HG03039 (cell line): Measurements from ENCODE around the gene AFF3.

ENCODE experiments used
- ATAC-seq: cut with Tn5 transposase; IDR thresholded peaks from one replicate; pipeline ENCODE4 v1.9.1; 2021; ENCODE audit warnings: mild to moderate bottlenecking, moderate library complexity; ENCODE audit not compliant: unreplicated experiment

The AFF3 gene

GRCh38 chr2:99573634-99574251 lies 568.6 kb downstream of the AFF3 start:
- no peak for ATAC-seq

- no peak for ATAC-seq
Measured at GRCh38 chr2:99572373-99573164, 569.8 kb downstream of the AFF3 start.

DNA sequence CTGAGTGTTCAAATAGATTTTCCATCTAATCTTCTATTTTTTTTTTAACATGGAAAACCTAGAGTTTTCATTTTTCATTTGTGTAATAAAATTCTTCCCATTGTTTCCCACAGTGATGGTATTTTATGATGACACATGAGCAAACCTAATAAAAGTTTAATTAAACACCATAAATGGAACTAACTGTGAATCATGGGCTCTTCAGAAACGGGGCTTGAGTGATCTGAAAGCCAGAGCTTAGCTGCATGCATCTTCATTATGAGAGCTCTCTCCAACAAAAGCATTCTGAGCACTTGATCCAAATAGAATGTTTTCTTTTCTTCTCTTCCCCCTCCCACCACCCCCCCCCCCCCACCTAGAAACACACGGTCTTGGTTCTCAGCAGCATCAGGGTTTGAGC lies 570.4 kb downstream of the AFF3 start:
- ATAC-seq, result no peak

- no peak for ATAC-seq
Measured at GRCh38 chr2:99571533-99571932, 570.9 kb downstream of the AFF3 start.

GRCh38 chr2:99571021-99571420 lies 571.4 kb downstream of the AFF3 start:
- no peak for ATAC-seq

GRCh38 chr2:99569386-99569785 lies 573.0 kb downstream of the AFF3 start:
- ATAC-seq, result no peak

- no peak for ATAC-seq
Measured at GRCh38 chr2:99565227-99565626, 577.2 kb downstream of the AFF3 start.

DNA sequence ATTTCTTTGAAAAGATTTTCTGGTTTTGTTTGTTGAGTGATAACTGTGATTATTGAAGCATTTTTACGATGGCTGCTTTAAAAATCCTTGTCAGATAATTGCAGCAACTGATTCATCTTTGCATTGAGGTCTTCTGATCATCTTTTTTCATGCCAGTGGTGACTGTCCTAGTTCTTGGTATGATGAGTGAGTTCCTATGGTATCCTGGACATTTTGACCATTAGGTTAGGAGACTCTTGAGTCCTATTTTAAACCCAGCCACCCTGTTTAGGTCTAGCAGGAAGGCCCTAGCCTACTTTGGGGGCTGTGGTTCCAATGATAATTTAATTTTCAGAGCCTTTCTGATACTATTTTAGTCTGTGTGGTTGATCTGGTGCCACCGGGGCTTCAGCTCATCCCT lies 579.9 kb downstream of the AFF3 start:
- no peak for ATAC-seq

DNA sequence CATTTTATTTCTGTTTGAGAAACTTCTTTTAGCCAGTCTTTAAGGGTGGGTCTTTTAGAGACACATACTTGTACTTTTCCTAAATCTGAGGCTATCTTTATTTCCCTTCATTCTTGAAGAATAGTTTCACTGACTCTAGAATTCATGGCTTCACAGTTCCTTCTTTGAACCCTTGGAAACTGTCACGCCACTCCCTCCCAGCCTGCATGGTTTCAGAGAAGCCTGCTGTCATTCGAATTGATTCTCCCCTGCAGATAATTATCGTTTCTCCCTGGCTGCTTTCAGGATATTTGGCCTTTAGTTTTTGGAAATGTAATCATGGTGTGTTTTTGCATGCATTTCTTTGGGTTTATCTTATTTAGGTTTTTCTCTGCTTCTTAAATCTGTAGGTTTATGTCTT lies 580.6 kb downstream of the AFF3 start:
- ATAC-seq, result no peak

DNA sequence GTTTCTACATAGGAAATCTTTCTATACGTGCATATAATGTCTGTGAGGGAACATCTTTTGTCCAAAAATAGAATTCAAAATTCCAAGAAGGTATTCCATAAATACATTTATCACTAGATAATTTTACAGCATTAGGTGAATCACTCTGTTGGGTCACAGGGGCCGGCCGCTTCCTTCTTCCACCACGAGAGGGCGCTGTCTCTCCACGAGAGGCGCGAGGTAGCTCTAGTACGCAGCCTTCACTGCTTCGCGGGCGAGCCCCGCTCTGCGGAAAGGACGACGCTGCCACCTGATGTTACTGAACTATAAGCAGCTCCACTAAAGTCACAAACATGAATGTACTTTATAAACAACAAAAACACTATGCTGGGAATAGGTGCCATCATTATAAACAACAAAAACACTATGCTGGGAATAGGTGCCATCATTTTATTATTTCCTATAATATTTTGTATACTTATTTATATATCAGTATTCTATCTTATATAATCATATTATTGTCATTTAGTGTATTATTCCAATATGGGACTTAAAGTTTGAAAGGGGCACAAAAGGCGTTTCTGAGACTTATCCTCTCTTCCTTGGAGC lies 583.2 kb downstream of the AFF3 start:
- ATAC-seq, result peak; percentile 83

DNA sequence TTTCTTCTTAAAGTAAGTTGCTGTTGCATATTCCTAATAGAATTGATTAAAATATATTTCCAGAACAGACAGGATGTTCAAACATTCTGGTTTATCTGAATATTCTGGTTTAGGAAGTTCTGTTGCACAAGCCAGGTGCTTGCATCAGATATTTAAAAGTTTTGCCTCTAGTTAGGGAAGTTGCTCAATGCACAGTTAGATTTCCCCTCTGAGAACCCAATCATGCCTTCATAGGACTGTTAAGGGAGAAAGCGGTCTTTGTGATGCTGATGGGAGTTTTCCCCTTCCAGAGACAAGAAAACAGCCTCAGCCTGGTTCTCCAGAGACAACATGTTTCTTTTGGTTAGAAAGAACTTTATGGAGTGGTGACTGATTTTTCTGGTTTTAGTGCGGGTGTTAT lies 587.0 kb downstream of the AFF3 start:
- ATAC-seq, result no peak

GRCh38 chr2:99554871-99555270 lies 587.5 kb downstream of the AFF3 start:
- ATAC-seq, result no peak

- no peak for ATAC-seq
Measured at GRCh38 chr2:99554238-99554637, 588.2 kb downstream of the AFF3 start.

DNA sequence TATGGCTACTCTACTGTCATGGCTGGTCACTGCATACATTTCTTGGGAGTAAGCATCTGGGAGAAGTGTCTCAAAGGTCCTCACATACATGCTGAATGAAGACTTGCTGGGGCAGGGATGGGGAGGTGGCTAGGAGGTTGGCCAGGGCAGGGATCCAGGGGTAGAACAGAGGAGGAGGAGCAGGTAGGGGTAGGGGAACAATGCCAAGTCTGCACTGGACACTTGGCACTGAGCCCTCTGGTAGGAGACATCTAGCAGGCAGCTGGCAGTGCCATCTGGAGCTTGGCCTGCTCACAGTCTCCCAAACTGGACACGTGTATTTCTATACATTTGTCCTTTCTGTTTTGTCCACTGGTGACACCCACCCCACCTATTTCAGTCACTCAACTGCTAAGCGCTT lies 589.9 kb downstream of the AFF3 start:
- no peak for ATAC-seq

DNA sequence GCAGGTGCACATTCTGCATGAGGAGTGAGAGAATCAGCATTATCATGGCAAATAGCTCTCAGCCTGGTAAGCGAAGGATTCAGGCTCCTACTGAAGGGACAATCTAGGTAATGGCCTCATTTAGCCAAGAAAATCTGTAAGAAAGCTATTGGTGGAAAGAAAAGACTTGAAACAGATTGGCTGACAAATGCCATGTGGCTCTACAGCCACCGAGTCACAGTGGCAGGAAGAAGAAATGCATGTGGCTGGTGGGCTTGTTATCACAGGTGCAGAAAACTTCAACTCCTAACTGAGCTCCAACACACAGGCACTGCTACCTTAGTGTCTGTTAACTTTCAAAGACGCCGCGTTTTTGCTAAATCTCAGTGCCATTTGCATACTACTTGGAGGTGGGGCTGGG lies 592.0 kb downstream of the AFF3 start:
- ATAC-seq, result no peak

GRCh38 chr2:99545604-99546003 lies 596.8 kb downstream of the AFF3 start:
- ATAC-seq, result no peak

GRCh38 chr2:99545066-99545465 lies 597.3 kb downstream of the AFF3 start:
- no peak for ATAC-seq

DNA sequence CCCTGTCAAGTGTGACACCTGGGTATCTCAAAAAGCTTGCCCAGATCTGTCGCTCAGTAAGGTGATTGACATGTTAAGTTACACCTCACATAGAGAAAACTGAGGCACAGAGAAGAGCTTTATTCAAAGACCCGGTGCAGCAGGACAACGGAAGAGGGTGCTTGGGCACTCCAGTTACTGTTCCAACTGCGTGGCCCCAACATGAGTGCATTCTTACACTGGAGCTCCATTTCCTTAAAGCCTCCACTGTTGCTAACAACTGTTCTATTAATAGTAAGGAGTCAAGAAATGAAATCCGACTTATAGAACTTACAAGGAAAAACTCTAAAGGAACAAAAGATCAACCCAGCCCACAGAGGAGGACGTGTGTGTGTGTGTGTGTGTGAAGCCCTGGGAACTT lies 597.8 kb downstream of the AFF3 start:
- no peak for ATAC-seq

DNA sequence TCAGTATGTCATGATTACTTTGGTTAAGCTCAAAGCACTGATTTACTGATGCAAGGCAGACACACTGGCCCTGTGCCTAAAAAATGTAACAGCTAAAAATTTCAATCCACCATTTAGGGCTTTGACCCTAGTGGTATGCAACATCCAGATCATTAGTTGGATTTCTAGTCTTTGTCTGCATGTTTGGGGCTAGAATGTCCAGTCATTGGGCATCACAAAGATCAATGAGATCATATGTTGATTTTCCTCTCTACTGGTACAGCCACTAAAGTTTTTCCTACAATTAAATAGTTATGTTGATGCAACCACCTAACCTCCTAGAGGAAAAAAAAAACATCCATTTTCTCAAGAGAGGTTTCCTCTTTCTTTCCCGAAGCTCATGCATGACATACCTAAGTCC lies 599.1 kb downstream of the AFF3 start:
- ATAC-seq, result no peak

DNA sequence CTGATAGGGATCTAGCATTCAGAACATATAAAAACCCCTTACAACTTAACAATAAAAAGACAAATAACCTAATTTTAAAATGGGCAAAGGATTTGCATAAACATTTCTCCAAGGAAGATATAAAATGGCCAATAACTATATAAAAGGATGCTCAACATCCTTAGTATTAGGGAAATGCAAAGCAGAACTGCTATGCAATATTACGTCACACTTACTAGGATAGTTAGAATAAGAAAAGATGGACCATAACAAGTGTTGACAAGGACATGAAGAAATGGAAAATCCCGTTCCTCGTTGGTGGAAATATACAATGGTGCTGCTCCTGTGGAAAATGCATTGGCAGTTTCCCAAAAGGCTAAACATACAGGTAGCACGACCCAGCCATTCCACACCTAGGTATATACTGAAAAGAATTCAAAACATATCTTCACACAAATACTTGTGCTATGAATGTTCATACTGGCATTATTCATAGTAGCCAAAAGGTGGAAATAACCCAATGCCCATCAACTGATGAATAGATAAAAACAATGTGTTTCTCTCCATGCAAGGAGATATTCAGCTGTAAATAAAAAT lies 604.4 kb downstream of the AFF3 start:
- no peak for ATAC-seq

DNA sequence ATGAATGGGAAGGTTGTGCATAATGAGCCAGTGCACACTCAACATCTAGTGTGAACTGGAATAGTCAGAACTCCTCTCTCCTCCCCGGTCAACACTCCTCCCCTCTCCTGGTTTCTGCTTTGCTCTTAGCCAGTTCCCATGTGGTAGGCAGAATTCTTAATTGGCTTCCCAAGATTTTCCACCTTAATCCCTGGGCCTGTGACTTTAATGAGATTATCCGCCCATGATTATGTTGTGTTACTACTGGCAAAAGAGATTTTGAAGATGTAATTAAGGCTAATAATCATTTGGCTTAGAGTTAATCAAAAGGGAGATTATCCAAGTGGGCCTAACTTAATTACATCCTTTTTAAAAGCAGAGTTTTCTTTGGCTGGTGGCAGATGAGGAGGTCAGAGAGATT lies 618.3 kb downstream of the AFF3 start:
- ATAC-seq, result no peak

DNA sequence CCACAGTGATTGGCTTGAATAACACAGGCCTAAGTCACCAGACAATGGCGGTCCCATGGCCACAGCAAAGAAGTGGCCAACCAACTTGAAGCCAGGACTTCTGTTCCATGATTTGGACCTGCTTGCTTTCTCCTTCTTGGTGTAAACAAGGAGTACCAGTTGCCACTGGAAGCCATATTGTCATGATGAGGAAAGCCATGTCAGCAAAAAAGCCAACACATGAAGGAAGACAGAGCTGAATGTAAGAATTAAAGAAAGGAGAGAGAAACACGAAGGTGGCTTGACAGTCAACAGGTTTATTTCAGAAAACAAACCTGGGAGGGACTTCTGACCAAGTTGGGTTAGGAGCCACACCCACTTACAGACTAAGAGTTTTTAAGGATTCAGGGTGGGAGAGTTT lies 620.2 kb downstream of the AFF3 start:
- ATAC-seq, result no peak
